C4-2B (cell line): ENCODE results near the gene KIF6.
"Not testable (repeated sequence)": the region's sequence is repeated elsewhere in the genome, so short reads cannot be mapped to it uniquely, and the experiment has no call there.

Experiments
- CTCF ChIP-seq: fragments of 450-650 bp; conservative IDR thresholded peaks from 2 replicates; pipeline ENCODE4 v1.5.1; 2017; ENCODE audit warnings: mild to moderate bottlenecking
- ZFX ChIP-seq: fragments of 450-650 bp; IDR thresholded peaks from 2 replicates; pipeline ENCODE4 v1.6.1; 2017

GRCh38 chr6:39286596-39286995 lies 438.6 kb downstream of the KIF6 start:
- not testable (repeated sequence) for TF ChIP-seq CTCF, ZFX
